GM11168 (cell line): ENCODE measurements around the gene PARPBP.
"Not testable (repeated sequence)": the region's sequence is repeated elsewhere in the genome, so short reads cannot be mapped to it uniquely, and the experiment has no call there.

Experiments used
- in situ Hi-C: fragments of 300-500 bp; cut with MboI; formaldehyde crosslinking; loops from one replicate; pipeline ENCODE4 v1.12.0; 2022; ENCODE audit warnings: low sequenced_read_pairs; ENCODE audit not compliant: unreplicated experiment

PARPBP gene

DNA sequence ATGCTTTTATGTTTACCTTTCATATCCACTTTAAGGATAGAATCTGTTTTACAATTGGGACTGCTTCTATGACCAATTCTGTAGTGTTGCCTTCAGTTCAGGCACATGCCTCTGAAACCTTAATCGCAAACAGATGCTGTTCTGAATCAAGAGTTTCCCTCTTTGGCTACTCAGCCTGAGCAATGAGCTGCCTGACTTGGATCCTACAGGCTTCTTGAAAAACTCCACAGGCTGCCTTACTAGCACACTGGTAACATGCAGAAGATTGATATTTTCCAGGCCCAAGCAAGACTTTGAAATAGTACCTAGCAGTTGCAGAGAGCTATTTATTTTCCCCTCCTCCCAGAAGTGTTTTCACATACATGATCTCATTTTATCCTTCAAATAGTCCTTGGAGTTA is 112.5 kb downstream of the PARPBP start:
- in situ Hi-C loops = no loop called here

- in situ Hi-C loops = no loop called here
Measured at GRCh38 chr12:102234599-102234998, 114.6 kb downstream of the PARPBP start.

- in situ Hi-C loops = not testable (repeated sequence)
Measured at GRCh38 chr12:102240859-102241258, 120.9 kb downstream of the PARPBP start.
